HepG2 (cell line): ENCODE measurements around the gene CRAMP1.

Experiments used
- ASH2L ChIP-seq: fragments of 300-600, 200-600 bp; sonication (generic); IDR thresholded peaks from 2 replicates; pipeline ENCODE4 v1.7.0; 2017; ENCODE audit warnings: low read depth, mild to moderate bottlenecking, moderate library complexity, mixed read lengths, low read length; ENCODE audit not compliant: insufficient read length
- CTCF ChIP-seq: sonication (generic); formaldehyde crosslinking; IDR thresholded peaks from 2 replicates; pipeline ENCODE4 v1.5.0; 2020; ENCODE audit warnings: mild to moderate bottlenecking, missing genetic modification reagents, moderate library complexity
- HOXD1 ChIP-seq: sonication (generic); formaldehyde crosslinking; IDR thresholded peaks from 2 replicates; pipeline ENCODE4 v1.5.0; 2020; ENCODE audit warnings: missing genetic modification reagents
- IKZF5 ChIP-seq: IDR thresholded peaks from 2 replicates; pipeline ENCODE4 v1.6.1; 2018; ENCODE audit warnings: missing genetic modification reagents, mild to moderate bottlenecking, missing compliant biosample characterization
- MLX ChIP-seq: IDR thresholded peaks from 2 replicates; pipeline ENCODE4 v1.6.1; 2016
- NCOR1 ChIP-seq: fragments of 200-600 bp; sonication (generic); IDR thresholded peaks from 2 replicates; pipeline ENCODE4 v1.7.0; 2017; ENCODE audit warnings: antibody characterized with exemption, low read length, borderline replicate concordance
- POLR2AphosphoS5 ChIP-seq: IDR thresholded peaks from 2 replicates; pipeline ENCODE4 v1.6.1; 2012; ENCODE audit warnings: low read depth, low read length
- RAD21 ChIP-seq: fragments of 450-650 bp; formaldehyde crosslinking; IDR thresholded peaks from 2 replicates; pipeline ENCODE4 v1.5.0; 2020; ENCODE audit warnings: mild to moderate bottlenecking
- SMC3 ChIP-seq: IDR thresholded peaks from 2 replicates; pipeline ENCODE4 v1.6.1; 2011; ENCODE audit warnings: low read length, improper control_type of control experiment
- SP1 ChIP-seq, 2 experiments: fragments of 450-650 bp in 1 of 2; sonication (generic) in 1 of 2; formaldehyde crosslinking in 1 of 2; IDR thresholded peaks; 2 replicates each; pipeline versions ENCODE4 v1.4.0 to v1.6.1; 2016 to 2020; ENCODE audit warnings: missing genetic modification reagents in 1 of 2
- ZBTB37 ChIP-seq: sonication (generic); formaldehyde crosslinking; IDR thresholded peaks from 2 replicates; pipeline ENCODE4 v1.4.0; 2020; ENCODE audit warnings: mild to moderate bottlenecking, missing genetic modification reagents
- ZMAT3 ChIP-seq: sonication (generic); formaldehyde crosslinking; conservative IDR thresholded peaks from 2 replicates; pipeline ENCODE4 v1.7.0; 2021; ENCODE audit warnings: missing genetic modification reagents
- ZNF792 ChIP-seq: IDR thresholded peaks from 2 replicates; pipeline ENCODE4 v1.6.1; 2016
- ZSCAN31 ChIP-seq: sonication (generic); formaldehyde crosslinking; IDR thresholded peaks from 2 replicates; pipeline ENCODE4 v1.5.0; 2020; ENCODE audit warnings: low read depth, mild to moderate bottlenecking, missing genetic modification reagents

GRCh38 chr16:1650131-1650530 is 38.0 kb downstream of the CRAMP1 start:
- TF ChIP-seq CTCF (CRISPR knock-in tag), result no peak
- TF ChIP-seq ZNF792 (CRISPR knock-in tag), result no peak
- TF ChIP-seq ZSCAN31 (CRISPR knock-in tag), result no peak
- TF ChIP-seq RAD21, result no peak
- TF ChIP-seq ZBTB37, result no peak
- no peak for TF ChIP-seq ZMAT3 (CRISPR knock-in tag)
- TF ChIP-seq MLX (CRISPR knock-in tag), result no peak
- TF ChIP-seq HOXD1 (CRISPR knock-in tag), result no peak
- TF ChIP-seq SMC3, result no peak
- TF ChIP-seq SP1 (IDR thresholded peaks at IDR 0.05), result no peak
- no peak for TF ChIP-seq SP1 (CRISPR knock-in tag; IDR thresholded peaks at IDR 0.05)
- no peak for TF ChIP-seq ASH2L
- no peak for TF ChIP-seq IKZF5 (CRISPR knock-in tag)
- no peak for TF ChIP-seq POLR2AphosphoS5
- TF ChIP-seq NCOR1, result no peak
